Smooth muscle cell (in vitro differentiated cells): ENCODE data around the gene CAMTA1. TPM values are rescaled to one million over a fixed set of nuclear protein-coding genes. Genes with fewer than 3 reads are reported as not detected.

Experiments
- DNase-seq: peaks from one replicate; lab custom pipeline; 2025; ENCODE audit not compliant: unreplicated experiment; lab: John Stamatoyannopoulos, UW
- H2AFZ ChIP-seq: fragments of 200-600 bp; sonication (generic); 2 replicates; pipeline ENCODE4 v1.6.0; 2016; ENCODE audit warnings: antibody characterized with exemption, low read depth, mild to moderate bottlenecking
- H3F3A ChIP-seq: fragments of 200-600 bp; sonication (generic); 2 replicates; pipeline ENCODE4 v1.6.0; 2017; ENCODE audit warnings: antibody characterized with exemption, low read depth
- H3K27ac ChIP-seq: fragments of 200-600 bp; sonication (generic); 2 replicates; pipeline ENCODE4 v1.5.1; 2016; ENCODE audit warnings: low read depth, mild to moderate bottlenecking
- H3K27me3 ChIP-seq: fragments of 200-600 bp; sonication (generic); 2 replicates; pipeline ENCODE4 v1.6.1; 2016; ENCODE audit warnings: low read depth, mild to moderate bottlenecking
- H3K36me3 ChIP-seq: fragments of 200-600 bp; sonication (generic); 2 replicates; pipeline ENCODE4 v1.5.1; 2016; ENCODE audit warnings: low read depth
- H3K4me1 ChIP-seq: fragments of 200-600 bp; sonication (generic); 2 replicates; pipeline ENCODE4 v1.5.1; 2016; ENCODE audit warnings: low read depth
- H3K4me2 ChIP-seq: fragments of 200-600 bp; sonication (generic); 2 replicates; pipeline ENCODE4 v1.6.0; 2016; ENCODE audit warnings: mild to moderate bottlenecking
- H3K4me3 ChIP-seq: fragments of 200-600 bp; sonication (generic); 2 replicates; pipeline ENCODE4 v1.5.1; 2016; ENCODE audit warnings: mild to moderate bottlenecking
- H3K79me2 ChIP-seq: fragments of 200-600 bp; sonication (generic); 2 replicates; pipeline ENCODE4 v1.6.0; 2016; ENCODE audit warnings: low read depth, mild to moderate bottlenecking
- H3K9ac ChIP-seq: fragments of 200-600 bp; sonication (generic); 2 replicates; pipeline ENCODE4 v1.6.0; 2016; ENCODE audit warnings: low read depth
- H3K9me3 ChIP-seq: fragments of 200-600 bp; sonication (generic); replicated peaks from 2 replicates; pipeline ENCODE4 v1.5.1; 2016; ENCODE audit warnings: low read depth
- H4K20me1 ChIP-seq: fragments of 200-600 bp; sonication (generic); 2 replicates; pipeline ENCODE4 v1.6.0; 2016; ENCODE audit warnings: low read depth
- CTCF ChIP-seq: fragments of 200-600 bp; sonication (generic); IDR thresholded peaks from 2 replicates; pipeline ENCODE4 v1.5.1; 2017; ENCODE audit warnings: borderline replicate concordance, mild to moderate bottlenecking, antibody characterized with exemption; ENCODE audit not compliant: insufficient read depth, poor library complexity, severe bottlenecking
- WGBS: methylation state at CpG from one replicate; pipeline ENCODE4 v1.1.7; 2016; ENCODE audit warnings: low lambda C conversion rate; 5-methylcytosine and 5-hydroxymethylcytosine counted together
- polyA plus RNA-seq: library from polyadenylated mRNA; unstranded; fragments of >200 nt; fragmentation: Nextera tagmentation; extraction: Ambion mirVana; gene quantifications from 2 replicates; pipeline ENCODE4 v1.2.1, GENCODE V29; 2016
- total RNA-seq: library from RNA; depleted of rRNA; stranded (reverse); fragments of >200 nt; gene quantifications from 2 replicates; pipeline ENCODE4 v1.2.3, GENCODE V29; 2014

Gene CAMTA1
- total and polyA plus RNA-seq, 2 experiments from 2014 or later = 139 to 145 TPM

GRCh38 chr1:7100479-7100878 lies 315.2 kb downstream of the CAMTA1 start:
- WGBS = 88% methylated on average over 8 of the region's 8 CpGs
- Histone ChIP-seq H3K4me3 (no peak overlapping the region), H3K4me1 (no peaks in the 10 kb centered on the region), H4K20me1 (no peaks in the 10 kb centered on the region), H3K79me2 (no peaks in the 10 kb centered on the region), H3K9ac (no peak overlapping the region), H3K36me3 (no peaks in the 10 kb centered on the region), H3K9me3 (no peaks in the 10 kb centered on the region), H3K27ac (peak overlapping the region; percentile 43), H3K27me3 (peaks cover 15% of the 10 kb centered on the region), H3F3A (no peaks in the 10 kb centered on the region), H2AFZ (no peak overlapping the region), H3K4me2 (peak overlapping the region; percentile 62)
- DNase-seq = no peak
- no peak for TF ChIP-seq CTCF

GRCh38 chr1:7101187-7101586 lies 315.9 kb downstream of the CAMTA1 start:
- Histone ChIP-seq H3K27ac (peak overlapping the region; percentile 17), H3K4me2 (peak overlapping the region; percentile 62), H3K79me2 (no peaks in the 10 kb centered on the region), H3K9ac (no peak overlapping the region), H3K27me3 (peaks cover 8% of the 10 kb centered on the region), H3F3A (no peaks in the 10 kb centered on the region), H3K4me3 (no peak overlapping the region), H3K4me1 (no peaks in the 10 kb centered on the region), H2AFZ (no peak overlapping the region), H3K9me3 (no peaks in the 10 kb centered on the region), H3K36me3 (no peaks in the 10 kb centered on the region), H4K20me1 (no peaks in the 10 kb centered on the region)
- WGBS = 52% methylated on average over 5 of the region's 5 CpGs
- no peak for DNase-seq
- no peak for TF ChIP-seq CTCF

- Histone ChIP-seq H4K20me1 (no peaks in the 10 kb centered on the region), H3K27ac (no peak overlapping the region), H2AFZ (no peak overlapping the region), H3K4me2 (no peak overlapping the region), H3K9ac (no peak overlapping the region), H3K4me3 (no peak overlapping the region), H3K27me3 (no peaks in the 10 kb centered on the region), H3K4me1 (no peaks in the 10 kb centered on the region), H3K36me3 (no peaks in the 10 kb centered on the region), H3K9me3 (no peaks in the 10 kb centered on the region), H3F3A (no peaks in the 10 kb centered on the region), H3K79me2 (no peaks in the 10 kb centered on the region)
- TF ChIP-seq CTCF = no peak
- WGBS = 84% methylated on average over 6 of the region's 7 CpGs
- no peak for DNase-seq
These were observed 318.1 kb downstream of the CAMTA1 start for GRCh38 chr1:7103361-7103782.

- no peaks in the 10 kb centered on the region for H4K20me1 ChIP-seq
- no peaks in the 10 kb centered on the region for H3K4me1 ChIP-seq
- no peaks in the 10 kb centered on the region for H3K9me3 ChIP-seq
- H3F3A ChIP-seq = no peaks in the 10 kb centered on the region
- WGBS = 82% methylated on average over 6 of the region's 6 CpGs
- H3K36me3 ChIP-seq = no peaks in the 10 kb centered on the region
- TF ChIP-seq CTCF = no peak
- no peak for DNase-seq
- H3K9ac ChIP-seq = no peak overlapping the region
- no peaks in the 10 kb centered on the region for H3K27me3 ChIP-seq
- no peaks in the 10 kb centered on the region for H3K79me2 ChIP-seq
- H3K4me2 ChIP-seq = no peak overlapping the region
- no peak overlapping the region for H3K4me3 ChIP-seq
- no peak overlapping the region for H2AFZ ChIP-seq
- H3K27ac ChIP-seq = no peak overlapping the region
These were observed 318.6 kb downstream of the CAMTA1 start for GRCh38 chr1:7103874-7104273.
